Liver (tissue), 9 donors: ENCODE results near the gene USP17L17. TPM values are rescaled to one million over a fixed set of nuclear protein-coding genes. Genes with fewer than 3 reads are reported as not detected.
A peak's percentile ranks its signal among the peaks of the same experiment; 100 is the strongest.
"Not testable (repeated sequence)": the region's sequence is repeated elsewhere in the genome, so short reads cannot be mapped to it uniquely, and the experiment has no call there.

Experiments used
- DNase-seq: peaks from one replicate; pipeline ENCODE4 v3.0.0-alpha.2; 2017; ENCODE audit warnings: low spot score
- H3K27ac ChIP-seq, 2 donors: one replicate each; pipeline ENCODE4 v1.7.0; 2013; ENCODE audit warnings: inconsistent platforms in 2 of 2, low read length in 2 of 2, control low read depth in 1 of 2, low read depth in 1 of 2, mild to moderate bottlenecking in 1 of 2
- H3K27me3 ChIP-seq, 4 donors: one replicate each; pipeline versions ENCODE4 v1.6.1 to v1.7.0; 2013; ENCODE audit warnings: low read length in 3 of 4, inconsistent platforms in 1 of 4, mild to moderate bottlenecking in 1 of 4, moderate library complexity in 1 of 4; ENCODE audit not compliant: control insufficient read depth in 4 of 4, insufficient read depth in 4 of 4
- H3K36me3 ChIP-seq, 4 donors: one replicate each; pipeline versions ENCODE4 v1.6.1 to v1.7.0; 2013; ENCODE audit warnings: low read length in 3 of 4, mild to moderate bottlenecking in 3 of 4, low read depth in 1 of 4, moderate library complexity in 1 of 4; ENCODE audit not compliant: control insufficient read depth in 4 of 4, insufficient read depth in 3 of 4
- H3K4me1 ChIP-seq, 4 donors: one replicate each; pipeline versions ENCODE4 v1.6.1 to v1.7.0; 2013; ENCODE audit warnings: low read length in 3 of 4, mild to moderate bottlenecking in 3 of 4, moderate library complexity in 1 of 4; ENCODE audit not compliant: control insufficient read depth in 4 of 4, insufficient read depth in 4 of 4
- H3K4me3 ChIP-seq, 3 donors: one replicate each; pipeline versions ENCODE4 v1.6.1 to v1.7.0; 2013; ENCODE audit warnings: low read length in 3 of 3, control low read depth in 1 of 3, low read depth in 1 of 3, mild to moderate bottlenecking in 1 of 3
- H3K9ac ChIP-seq, 2 donors: one replicate each; pipeline ENCODE4 v1.7.0; 2013; ENCODE audit warnings: low read length in 2 of 2, mild to moderate bottlenecking in 2 of 2, moderate library complexity in 2 of 2, control low read depth in 1 of 2, low read depth in 1 of 2
- H3K9me3 ChIP-seq, 4 donors: one replicate each; pipeline versions ENCODE4 v1.6.1 to v1.7.0; 2013; ENCODE audit warnings: low read length in 3 of 4; ENCODE audit not compliant: control insufficient read depth in 4 of 4
- WGBS: extraction: QIAGEN DNeasy Blood & Tissue Kit; methylation state at CpG from one replicate; pipeline ENCODE4 v1.1.7; 2013; 5-methylcytosine and 5-hydroxymethylcytosine counted together
- polyA plus RNA-seq, 2 donors: library from polyadenylated mRNA; stranded (reverse) in 1 of 2; unstranded in 1 of 2; fragments of 200-250 nt in 1 of 2; fragments of >200 nt in 1 of 2; fragmentation: Nextera tagmentation in 1 of 2; extraction: Ambion mirVana in 1 of 2; gene quantifications; one replicate each; pipeline versions ENCODE4 v1.2.1 to v1.2.3, GENCODE V29; 2013 to 2015
- total RNA-seq, 2 donors: library from RNA; depleted of rRNA; stranded (reverse); fragments of >200 nt; gene quantifications; one replicate each; pipeline ENCODE4 v1.2.3, GENCODE V29; 2014
- donor health status: healthy.
- donor health status: healthy.
- donor health status: healthy.
- donor health status: healthy.
- donor health status: healthy.

USP17L17 gene
- total and polyA plus RNA-seq, 4 donors, result not detected

DNA sequence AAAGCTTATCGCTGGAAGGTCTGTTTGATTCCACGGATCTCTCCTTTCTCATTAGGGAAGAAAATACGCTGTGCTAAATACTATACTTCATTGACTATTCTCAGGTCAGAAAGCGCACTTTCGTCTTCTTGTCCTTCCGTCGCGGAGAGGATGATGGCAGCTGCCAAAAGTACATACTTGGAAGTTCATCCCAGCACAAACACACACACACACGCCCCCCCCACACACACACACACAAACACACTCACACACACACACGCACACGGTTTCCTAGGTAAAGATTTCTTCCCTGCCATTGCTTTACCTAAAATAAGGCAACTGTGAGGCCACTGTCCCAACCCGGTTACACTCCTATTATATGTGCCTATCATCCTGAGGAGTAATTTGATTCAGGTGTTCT is 5.2 kb upstream of the USP17L17 start:
- not testable (repeated sequence) for H3K9me3 ChIP-seq, H3K27me3 ChIP-seq, H3K4me1 ChIP-seq, H3K27ac ChIP-seq, H3K9ac ChIP-seq, H3K4me3 ChIP-seq, H3K36me3 ChIP-seq
- peak; percentile 23 for DNase-seq
- WGBS, result 81% methylated on average over 11 of the region's 12 CpGs

DNA sequence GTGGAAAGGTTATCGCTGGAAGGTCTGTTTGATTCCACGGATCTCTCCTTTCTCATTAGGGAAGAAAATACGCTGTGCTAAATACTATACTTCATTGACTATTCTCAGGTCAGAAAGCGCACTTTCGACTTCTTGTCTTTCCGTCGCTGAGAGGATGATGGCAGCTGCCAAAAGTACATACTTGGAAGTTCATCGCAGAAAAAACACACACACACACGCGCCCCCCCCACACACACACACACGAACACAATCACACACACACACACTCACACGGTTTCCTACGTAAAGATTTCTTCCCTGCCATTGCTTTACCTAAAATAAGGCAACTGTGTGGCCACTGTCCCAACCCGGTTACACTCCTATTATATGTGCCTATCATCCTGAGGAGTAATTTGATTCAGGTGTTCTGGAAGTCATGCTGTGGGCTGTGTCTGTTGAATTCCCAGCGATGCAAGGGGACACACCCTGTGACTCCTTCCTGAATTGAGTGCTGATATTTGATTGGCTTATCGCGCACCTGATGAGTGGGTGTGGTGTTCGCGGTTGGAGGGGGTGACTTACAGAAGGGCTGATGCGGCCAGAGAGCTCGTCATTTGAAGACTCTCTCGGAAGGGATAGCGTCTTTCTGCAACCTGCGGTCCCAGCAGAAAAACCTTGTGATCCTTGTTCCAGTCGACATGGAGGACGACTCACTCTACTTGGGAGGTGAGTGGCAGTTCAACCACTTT is 4.4 kb downstream of the USP17L17 start, which contains the start of gene USP17L18:
USP17L18 (plus strand) TSS at position 678 of the 728 bp plus-strand sequence; CDS start at position 678, 0 bp downstream.
- WGBS, result 83% methylated on average over 21 of the region's 26 CpGs

DNA sequence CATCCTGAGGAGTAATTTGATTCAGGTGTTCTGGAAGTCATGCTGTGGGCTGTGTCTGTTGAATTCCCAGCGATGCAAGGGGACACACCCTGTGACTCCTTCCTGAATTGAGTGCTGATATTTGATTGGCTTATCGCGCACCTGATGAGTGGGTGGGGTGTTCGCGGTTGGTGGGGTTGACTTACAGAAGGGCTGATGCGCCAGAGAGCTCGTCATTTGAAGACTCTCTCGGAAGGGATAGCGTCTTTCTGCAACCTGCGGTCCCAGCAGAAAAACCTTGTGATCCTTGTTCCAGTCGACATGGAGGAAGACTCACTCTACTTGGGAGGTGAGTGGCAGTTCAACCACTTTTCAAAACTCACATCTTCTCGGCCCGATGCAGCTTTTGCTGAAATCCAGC is 9.4 kb downstream of the USP17L17 start, which contains the start of gene USP17L19:
USP17L19 (plus strand) TSS at position 301 of the 400 bp plus-strand sequence; CDS start at position 301, 0 bp downstream.
- H3K27me3 ChIP-seq, H3K36me3 ChIP-seq, H3K9ac ChIP-seq, H3K4me3 ChIP-seq, H3K27ac ChIP-seq, DNase-seq, H3K9me3 ChIP-seq, H3K4me1 ChIP-seq: not testable (repeated sequence)
- no CpG with 5 or more reads among the region's 13 CpGs for WGBS

More for the DNA sequence above, 4.4 kb downstream of the USP17L17 start, which contains the start of gene USP17L18:
- not testable (repeated sequence) for H3K9me3 ChIP-seq, H3K4me1 ChIP-seq, H3K4me3 ChIP-seq, H3K27ac ChIP-seq, H3K36me3 ChIP-seq, H3K9ac ChIP-seq, H3K27me3 ChIP-seq
- peak; percentile 35 for DNase-seq

DNA sequence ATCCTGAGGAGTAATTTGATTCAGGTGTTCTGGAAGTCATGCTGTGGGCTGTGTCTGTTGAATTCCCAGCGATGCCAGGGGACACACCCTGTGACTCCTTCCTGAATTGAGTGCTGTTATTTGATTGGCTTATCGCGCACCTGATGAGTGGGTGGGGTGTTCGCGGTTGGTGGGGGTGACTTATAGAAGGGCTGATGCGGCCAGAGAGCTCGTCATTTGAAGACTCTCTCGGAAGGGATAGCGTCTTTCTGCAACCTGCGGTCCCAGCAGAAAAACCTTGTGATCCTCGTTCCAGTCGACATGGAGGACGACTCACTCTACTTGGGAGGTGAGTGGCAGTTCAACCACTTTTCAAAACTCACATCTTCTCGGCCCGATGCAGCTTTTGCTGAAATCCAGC is 14.1 kb downstream of the USP17L17 start, which contains the start of gene USP17L20:
USP17L20 (plus strand) TSS at position 301 of the 400 bp plus-strand sequence; CDS start at position 301, 0 bp downstream.
- DNase-seq, H3K27me3 ChIP-seq, H3K36me3 ChIP-seq, H3K27ac ChIP-seq, H3K4me1 ChIP-seq, H3K9ac ChIP-seq, H3K4me3 ChIP-seq, H3K9me3 ChIP-seq: not testable (repeated sequence)
- no CpG with 5 or more reads among the region's 15 CpGs for WGBS

DNA sequence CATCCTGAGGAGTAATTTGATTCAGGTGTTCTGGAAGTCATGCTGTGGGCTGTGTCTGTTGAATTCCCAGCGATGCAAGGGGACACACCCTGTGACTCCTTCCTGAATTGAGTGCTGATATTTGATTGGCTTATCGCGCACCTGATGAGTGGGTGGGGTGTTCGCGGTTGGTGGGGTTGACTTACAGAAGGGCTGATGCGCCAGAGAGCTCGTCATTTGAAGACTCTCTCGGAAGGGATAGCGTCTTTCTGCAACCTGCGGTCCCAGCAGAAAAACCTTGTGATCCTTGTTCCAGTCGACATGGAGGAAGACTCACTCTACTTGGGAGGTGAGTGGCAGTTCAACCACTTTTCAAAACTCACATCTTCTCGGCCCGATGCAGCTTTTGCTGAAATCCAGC is 18.9 kb downstream of the USP17L17 start, which contains the start of gene USP17L21:
USP17L21 (plus strand) TSS at position 301 of the 400 bp plus-strand sequence; CDS start at position 301, 0 bp downstream.
- not testable (repeated sequence) for H3K27me3 ChIP-seq, DNase-seq, H3K4me3 ChIP-seq, H3K9me3 ChIP-seq, H3K36me3 ChIP-seq, H3K9ac ChIP-seq, H3K27ac ChIP-seq, H3K4me1 ChIP-seq
- no CpG with 5 or more reads among the region's 13 CpGs for WGBS

DNA sequence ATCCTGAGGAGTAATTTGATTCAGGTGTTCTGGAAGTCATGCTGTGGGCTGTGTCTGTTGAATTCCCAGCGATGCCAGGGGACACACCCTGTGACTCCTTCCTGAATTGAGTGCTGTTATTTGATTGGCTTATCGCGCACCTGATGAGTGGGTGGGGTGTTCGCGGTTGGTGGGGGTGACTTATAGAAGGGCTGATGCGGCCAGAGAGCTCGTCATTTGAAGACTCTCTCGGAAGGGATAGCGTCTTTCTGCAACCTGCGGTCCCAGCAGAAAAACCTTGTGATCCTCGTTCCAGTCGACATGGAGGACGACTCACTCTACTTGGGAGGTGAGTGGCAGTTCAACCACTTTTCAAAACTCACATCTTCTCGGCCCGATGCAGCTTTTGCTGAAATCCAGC is 23.6 kb downstream of the USP17L17 start, which contains the start of gene USP17L22:
USP17L22 (plus strand) TSS at position 301 of the 400 bp plus-strand sequence; CDS start at position 301, 0 bp downstream.
- H3K27me3 ChIP-seq, result not testable (repeated sequence)
- WGBS, result no CpG with 5 or more reads among the region's 15 CpGs

DNA sequence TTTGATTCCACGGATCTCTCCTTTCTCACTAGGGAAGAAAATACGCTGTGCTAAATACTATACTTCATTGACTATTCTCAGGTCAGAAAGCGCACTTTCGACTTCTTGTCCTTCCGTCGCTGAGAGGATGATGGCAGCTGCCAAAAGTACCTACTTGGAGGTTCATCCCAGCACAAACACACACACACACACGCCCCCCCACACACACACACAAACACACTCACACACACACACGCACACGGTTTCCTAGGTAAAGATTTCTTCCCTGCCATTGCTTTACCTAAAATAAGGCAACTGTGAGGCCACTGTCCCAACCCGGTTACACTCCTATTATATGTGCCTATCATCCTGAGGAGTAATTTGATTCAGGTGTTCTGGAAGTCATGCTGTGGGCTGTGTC is 28.0 kb downstream of the USP17L17 start:
- H3K9ac ChIP-seq, H3K27ac ChIP-seq, DNase-seq, H3K27me3 ChIP-seq, H3K4me3 ChIP-seq, H3K4me1 ChIP-seq, H3K36me3 ChIP-seq, H3K9me3 ChIP-seq: not testable (repeated sequence)
- WGBS, result 79% methylated on average over 5 of the region's 10 CpGs

More for the DNA sequence above, 23.6 kb downstream of the USP17L17 start, which contains the start of gene USP17L22:
- H3K27ac ChIP-seq, DNase-seq, H3K4me1 ChIP-seq, H3K4me3 ChIP-seq, H3K9ac ChIP-seq, H3K9me3 ChIP-seq, H3K36me3 ChIP-seq: not testable (repeated sequence)
